K562 (cell line): ENCODE results near the gene TOM1L2. TPM values are rescaled to one million over a fixed set of nuclear protein-coding genes. Genes with fewer than 3 reads are reported as not detected.

Source experiments
- ATAC-seq: fragments of 200-7000 bp; cut with Tn5 transposase; 3 replicates; pipeline ENCODE4 v1.9.1; 2020; ENCODE audit warnings: moderate library complexity
- BruUV-seq: library from RNA; stranded (reverse); fragments of 400-500 nt; replicated peaks from 2 replicates; lab custom pipeline; 2021; lab: Mats Ljungman, UMichigan
- CTCF ChIA-PET: fragments of 300-600 bp; formaldehyde crosslinking; extraction: SDS; loops from one replicate; lab custom pipeline; 2021; ENCODE audit warnings: low intra/inter-chr PET ratio; lab: Yijun Ruan, JAX
- POLR2A ChIA-PET: fragments of 300-600, 350-650 bp; sonication (Branson Sonifier 250); formaldehyde crosslinking; extraction: SDS; loops from one replicate; lab custom pipeline; 2021; ENCODE audit warnings: antibody characterized with exemption, inconsistent platforms; lab: Yijun Ruan, JAX
- DNase-seq, 4 experiments: peaks; one replicate each; pipeline versions ENCODE4 v3.0.0 to v3.0.0-alpha.2; 2011 to 2018; ENCODE audit warnings: low spot score in 3 of 4, mixed read lengths in 3 of 4; ENCODE audit errors: extremely low read depth in 1 of 4
- FAIRE-seq: peaks from 2 replicates; lab custom pipeline; 2011; peaks lifted over from hg19 to GRCh38; lab: Jason Lieb, UNC
- H2AFZ ChIP-seq: 2 replicates; pipeline ENCODE4 v1.6.0; 2011; ENCODE audit warnings: low read depth, low read length, control low read depth, inconsistent platforms
- H3K27ac ChIP-seq: fragments of 200-600 bp; 3 replicates; pipeline ENCODE4 v1.8.0; 2011; ENCODE audit warnings: low read depth, mild to moderate bottlenecking, control low read depth, inconsistent platforms, low read length, moderate library complexity, mixed read lengths; ENCODE audit errors: extremely low read depth
- H3K27me3 ChIP-seq, 2 experiments: fragments of 300-600 bp in 1 of 2; 2 replicates in 1 of 2; 3 replicates in 1 of 2; pipeline versions ENCODE4 v1.6.0 to v1.8.0; 2011; ENCODE audit warnings: inconsistent platforms in 2 of 2, low read length in 2 of 2, mild to moderate bottlenecking in 1 of 2, mixed read lengths in 1 of 2, moderate library complexity in 1 of 2; ENCODE audit not compliant: control insufficient read depth in 2 of 2, insufficient read depth in 2 of 2
- H3K36me3 ChIP-seq: fragments of 300-600 bp; 3 replicates; pipeline ENCODE4 v1.8.0; 2011; ENCODE audit warnings: mild to moderate bottlenecking, low read length, inconsistent platforms; ENCODE audit not compliant: control insufficient read depth, insufficient read depth
- H3K4me1 ChIP-seq, 2 experiments: fragments of 200-600 bp in 1 of 2; replicated peaks in 1 of 2; 2 replicates in 1 of 2; 3 replicates in 1 of 2; pipeline versions ENCODE4 v1.5.1 to v1.8.0; 2011; ENCODE audit warnings: inconsistent platforms in 2 of 2, low read length in 2 of 2, mild to moderate bottlenecking in 1 of 2, mixed read lengths in 1 of 2, moderate library complexity in 1 of 2; ENCODE audit not compliant: control insufficient read depth in 2 of 2, insufficient read depth in 2 of 2
- H3K4me2 ChIP-seq: 2 replicates; pipeline ENCODE4 v1.6.1; 2011; ENCODE audit warnings: low read length, control low read depth, inconsistent platforms, mixed read lengths; ENCODE audit not compliant: insufficient read depth
- H3K4me3 ChIP-seq: fragments of 200-600 bp; sonication (generic), shearing (Covaris generic); 2 replicates; pipeline ENCODE4 v1.5.1; 2016; ENCODE audit warnings: control low read depth, inconsistent platforms
- H3K79me2 ChIP-seq: fragments of 200-600 bp; 3 replicates; pipeline ENCODE4 v1.8.0; 2011; ENCODE audit warnings: low read length, inconsistent platforms; ENCODE audit not compliant: control insufficient read depth, insufficient read depth
- H3K9ac ChIP-seq, 2 experiments: 2 replicates each; pipeline versions ENCODE4 v1.6.0 to v1.6.1; 2011; ENCODE audit warnings: low read depth in 2 of 2, low read length in 2 of 2, control low read depth in 1 of 2, inconsistent platforms in 1 of 2, mild to moderate bottlenecking in 1 of 2, mixed read lengths in 1 of 2; ENCODE audit not compliant: insufficient read depth in 1 of 2
- H3K9me1 ChIP-seq: one replicate; pipeline ENCODE4 v1.6.0; 2011; ENCODE audit warnings: inconsistent platforms, mild to moderate bottlenecking, low read length, moderate library complexity; ENCODE audit not compliant: control insufficient read depth, insufficient read depth
- H3K9me3 ChIP-seq: replicated peaks from 2 replicates; pipeline ENCODE4 v1.5.1; 2011; ENCODE audit warnings: low read depth, low read length, inconsistent platforms; ENCODE audit not compliant: control insufficient read depth, insufficient read depth
- H4K20me1 ChIP-seq: replicated peaks from 2 replicates; pipeline ENCODE4 v1.6.1; 2011; ENCODE audit warnings: low read length, inconsistent platforms, mixed read lengths; ENCODE audit not compliant: control insufficient read depth, insufficient read depth
- ATF7 ChIP-seq: fragments of 450-650 bp; IDR thresholded peaks from 2 replicates; pipeline ENCODE4 v1.7.1; 2014; ENCODE audit warnings: mild to moderate bottlenecking, moderate library complexity
- BRD4 ChIP-seq: fragments of 200-600 bp; sonication (generic); IDR thresholded peaks from 2 replicates; pipeline ENCODE4 v1.6.1; 2017; ENCODE audit warnings: inconsistent platforms
- CHD1 ChIP-seq: fragments of 200-600 bp; sonication (generic); IDR thresholded peaks from one replicate; pipeline ENCODE4 v1.6.1; 2012; ENCODE audit warnings: mild to moderate bottlenecking, moderate library complexity, low read length, inconsistent platforms
- E2F3 ChIP-seq: fragments of 250-450 bp; sonication (Bioruptor Pico); IDR thresholded peaks from 2 replicates; pipeline ENCODE4 v1.4.0; 2020; ENCODE audit warnings: mild to moderate bottlenecking
- ELF1 ChIP-seq: fragments of 200-800 bp; sonication (Bioruptor generic); IDR thresholded peaks from 2 replicates; pipeline ENCODE4 v1.6.1; 2016; ENCODE audit warnings: missing genetic modification characterization, missing compliant biosample characterization
- FOS ChIP-seq: IDR thresholded peaks from 3 replicates; pipeline ENCODE4 v1.6.1; 2011; ENCODE audit not compliant: insufficient read length; ENCODE audit errors: extremely low read depth
- FOSL1 ChIP-seq: fragments of 200-800 bp; sonication (Bioruptor generic); conservative IDR thresholded peaks from 2 replicates; pipeline ENCODE4 v1.6.1; 2016; ENCODE audit warnings: missing genetic modification characterization, missing compliant biosample characterization
- FOXP4 ChIP-seq: sonication (generic); formaldehyde crosslinking; IDR thresholded peaks from 2 replicates; pipeline ENCODE4 v1.8.0; 2022; ENCODE audit warnings: mild to moderate bottlenecking, missing genetic modification reagents, borderline replicate concordance
- KAT7 ChIP-seq: sonication (generic); formaldehyde crosslinking; IDR thresholded peaks from 2 replicates; pipeline ENCODE4 v1.8.0; 2022; ENCODE audit warnings: missing genetic modification reagents, mild to moderate bottlenecking, borderline replicate concordance
- MYC ChIP-seq, 2 experiments: fragments of 250-450 bp in 1 of 2; sonication (Bioruptor Pico) in 1 of 2; IDR thresholded peaks; 2 replicates each; pipeline versions ENCODE4 v1.5.1 to v1.6.1; 2012 to 2021; ENCODE audit warnings: low read depth in 2 of 2, borderline replicate concordance in 1 of 2, improper control_type of control experiment in 1 of 2, low read length in 1 of 2, mild to moderate bottlenecking in 1 of 2, moderate library complexity in 1 of 2
- NCOR1 ChIP-seq: fragments of 450-650 bp; IDR thresholded peaks from 2 replicates; pipeline ENCODE4 v1.6.1; 2016; ENCODE audit warnings: mild to moderate bottlenecking, moderate library complexity
- PKNOX1 ChIP-seq: fragments of 450-650 bp; IDR thresholded peaks from 2 replicates; pipeline ENCODE4 v1.6.1; 2016
- TARDBP ChIP-seq: fragments of 450-650 bp; IDR thresholded peaks from 2 replicates; pipeline ENCODE4 v1.6.1; 2016
- TEAD4 ChIP-seq, 2 experiments: sonication (generic) in 1 of 2; formaldehyde crosslinking in 1 of 2; IDR thresholded peaks; 2 replicates each; pipeline versions ENCODE4 v1.6.1 to v1.8.0; 2012 to 2022; ENCODE audit warnings: borderline replicate concordance in 1 of 2, inconsistent platforms in 1 of 2, low read length in 1 of 2, mild to moderate bottlenecking in 1 of 2, missing genetic modification reagents in 1 of 2
- TRIM28 ChIP-seq: fragments of 450-650 bp; IDR thresholded peaks from 2 replicates; pipeline ENCODE4 v1.6.1; 2017
- ZEB2 ChIP-seq: fragments of 450-650 bp; IDR thresholded peaks from 2 replicates; pipeline ENCODE4 v1.6.1; 2016
- ZNF197 ChIP-seq: fragments of 200-800 bp; sonication (Bioruptor generic); IDR thresholded peaks from 2 replicates; pipeline ENCODE4 v1.6.1; 2016; ENCODE audit warnings: low read depth, missing genetic modification characterization, missing compliant biosample characterization
- WGBS: fragments of 100-300 bp; shearing (Covaris generic); methylation state at CpG from one replicate; pipeline ENCODE4 v1.1.6; 2016; ENCODE audit warnings: low coverage, mixed read lengths; ENCODE audit not compliant: insufficient coverage; ENCODE audit errors: missing lambda C conversion rate; 5-methylcytosine and 5-hydroxymethylcytosine counted together
- in situ Hi-C: fragments of 300-500 bp; cut with MboI; formaldehyde crosslinking; loops from 4 replicates; pipeline ENCODE4 v1.15.0; 2018; ENCODE audit warnings: inconsistent platforms, mixed read lengths
- intact Hi-C: fragments of 100-400 bp; cut with micrococcal nuclease; formaldehyde crosslinking; loops from 2 replicates; pipeline ENCODE4 v1.14.2; 2022
- polyA plus RNA-seq, 8 experiments: library from polyadenylated mRNA; depleted of rRNA in 4 of 8; stranded (reverse) in 5 of 8; unstranded in 3 of 8; fragments of >200 nt; fragmentation: Nextera tagmentation in 2 of 8; fragmentation: Illumina TruSeq in 1 of 8; extraction: Ambion mirVana in 2 of 8; extraction: Trizol in 1 of 8; gene quantifications; 2 replicates each; pipeline versions ENCODE4 v1.2.1 to v1.2.3, GENCODE V29; 2011 to 2014; ENCODE audit warnings: inconsistent platforms in 1 of 8, missing spikeins in 1 of 8
- total RNA-seq, 7 experiments: library from RNA; depleted of rRNA in 6 of 7; stranded (reverse); fragments of >200 nt in 6 of 7; fragmentation: Illumina TruSeq in 2 of 7; extraction: Trizol in 2 of 7; gene quantifications; 2 replicates each; pipeline versions ENCODE4 v1.2.1 to v1.2.3, GENCODE V29; 2011 to 2021; ENCODE audit warnings: low replicate concordance in 1 of 7

Gene TOM1L2
- total and polyA plus RNA-seq, 9 of the 15 experiments (the other 6 are each of a cell fraction or from before 2014, with no cell fraction given) = 0.07 to 6.0 (median 2.5) TPM

- Histone ChIP-seq H3K79me2 (peaks cover 94% of the 10 kb centered on the region), H3K9me3 (no peaks in the 10 kb centered on the region), H3K4me2 (peak overlapping the region; percentile 84), H3K9ac (peak overlapping the region; percentile 78 to 88), H3K9me1 (no peaks in the 10 kb centered on the region), H3K4me1 (peaks cover 75 to 81% of the 10 kb centered on the region in 2 experiments), H3K36me3 (peaks cover 67% of the 10 kb centered on the region; the same call in 2 of the 3 replicates), H2AFZ (no peak overlapping the region), H3K27ac (peak overlapping the region; percentile 99), H4K20me1 (peaks cover 34% of the 10 kb centered on the region), H3K4me3 (peak overlapping the region; percentile 34), H3K27me3 (no peaks in the 10 kb centered on the region)
- in situ Hi-C loops (no loop called here), intact Hi-C loops (loop anchor here (10.0 kb wide), 1 partner anchor 139 kb away; the partner anchor contains the start of gene RAI1)
- peak; percentile 93 for FAIRE-seq
- no TSS peak for BruUV-seq
- 4% methylated on average over 10 of the region's 11 CpGs for WGBS
- ATAC-seq = no peak
- DNase-seq = no peak
- ChIA-PET POLR2A (interaction anchor here (0.7 to 6.0 kb wide), 4 partner anchors 12 to 32 kb away, joined by 3 to 102 read pairs (median 5); partner anchors contain the start of gene SREBF1), CTCF (no interaction called here)
- no peak; the same call in 1 of the 2 replicates for TF ChIP-seq MYC (IDR thresholded peaks at IDR 0.05; ENCODE audit: low read depth, low read length)
- TF ChIP-seq MYC (CRISPR knock-in tag; IDR thresholded peaks at IDR 0.05; ENCODE audit: borderline replicate concordance, low read depth) = peak; percentile 64; the same call in 1 of the 2 replicates
- peak; percentile 42; the same call in 1 of the 2 replicates for TF ChIP-seq TEAD4 (IDR thresholded peaks at IDR 0.05; ENCODE audit: low read length)
- TF ChIP-seq TEAD4 (CRISPR knock-in tag; IDR thresholded peaks at IDR 0.05; ENCODE audit: borderline replicate concordance) = no peak
- peak; percentile 37; the same call in 1 of the 2 replicates for TF ChIP-seq ATF7
- no peak for TF ChIP-seq FOXP4
- peak; percentile 63; the same call in 1 of the 2 replicates for TF ChIP-seq NCOR1
- peak; percentile 39 for TF ChIP-seq FOSL1 (tag)
- TF ChIP-seq KAT7 = peak; percentile 63; the same call in 1 of the 2 replicates
- TF ChIP-seq CHD1 = no peak
- TF ChIP-seq ZEB2 = no peak
- no peak for TF ChIP-seq TRIM28
- peak; percentile 42; the same call in 1 of the 2 replicates for TF ChIP-seq E2F3 (CRISPR knock-in tag)
- TF ChIP-seq FOS = no peak
- TF ChIP-seq ELF1 (tag) = peak; percentile 62; the same call in 1 of the 2 replicates
- 0 out of 2 replicates have a peak, but pooled peaks have one; percentile 37 for TF ChIP-seq ZNF197 (CRISPR knock-in tag)
- no peak for TF ChIP-seq TARDBP
- peak; percentile 66; the same call in 1 of the 2 replicates for TF ChIP-seq BRD4
- peak; percentile 39; the same call in 1 of the 2 replicates for TF ChIP-seq PKNOX1
Measured at GRCh38 chr17:17824119-17824782, 147.9 kb downstream of the TOM1L2 start.
